GM12878 (cell line): Measurements from ENCODE around the gene EFNA1. TPM values are rescaled to one million over a fixed set of nuclear protein-coding genes. Genes with fewer than 3 reads are reported as not detected.

Source experiments
- ATAC-seq: fragments of 200-7000 bp; cut with Tn5 transposase; 3 replicates; pipeline ENCODE4 v1.9.1; 2020; ENCODE audit warnings: mild to moderate bottlenecking, moderate library complexity
- BruUV-seq: library from RNA; stranded (reverse); fragments of 400-500 nt; replicated peaks from 2 replicates; lab custom pipeline; 2021; lab: Mats Ljungman, UMichigan
- CTCF ChIA-PET: fragments of 300-600 bp; sonication (Branson Sonifier 250); formaldehyde crosslinking; extraction: SDS; loops from one replicate; lab custom pipeline; 2021; ENCODE audit warnings: inconsistent platforms; lab: Yijun Ruan, JAX
- POLR2A ChIA-PET: fragments of 350-600 bp; formaldehyde crosslinking; extraction: SDS; loops from one replicate; lab custom pipeline; 2021; ENCODE audit warnings: inconsistent platforms; lab: Charles Lee
- RAD21 ChIA-PET: fragments of 300-600 bp; sonication (Branson Sonifier 250); formaldehyde crosslinking; loops from one replicate; lab custom pipeline; 2023; ENCODE audit warnings: antibody characterized with exemption; ENCODE audit not compliant: unreplicated experiment; lab: Charles Lee
- SMC1A ChIA-PET: fragments of 300-600 bp; sonication (Branson Sonifier 250); formaldehyde crosslinking; loops from one replicate; lab custom pipeline; 2023; ENCODE audit not compliant: unreplicated experiment, uncharacterized antibody; lab: Charles Lee
- DNase-seq: peaks from one replicate; pipeline ENCODE4 v3.0.0-alpha.2; 2011; ENCODE audit warnings: low read depth, low spot score
- FAIRE-seq: peaks from 3 replicates; lab custom pipeline; 2011; peaks lifted over from hg19 to GRCh38; lab: Jason Lieb, UNC
- H2AFZ ChIP-seq: 2 replicates; pipeline ENCODE4 v1.6.0; 2011; ENCODE audit warnings: low read depth, low read length, control low read depth; ENCODE audit not compliant: control insufficient read depth
- H3K27ac ChIP-seq: 2 replicates; pipeline ENCODE4 v1.5.1; 2011; ENCODE audit warnings: control low read depth; ENCODE audit not compliant: control insufficient read depth, insufficient read depth
- H3K27me3 ChIP-seq, 2 experiments: replicated peaks in 1 of 2; 2 replicates each; pipeline versions ENCODE4 v1.6.0 to v1.6.1; 2011; ENCODE audit warnings: low read length in 1 of 2; ENCODE audit not compliant: control insufficient read depth in 2 of 2, insufficient read depth in 2 of 2
- H3K36me3 ChIP-seq, 2 experiments: 2 replicates each; pipeline ENCODE4 v1.5.1; 2011; ENCODE audit warnings: low read length in 1 of 2; ENCODE audit not compliant: control insufficient read depth in 2 of 2, insufficient read depth in 2 of 2
- H3K4me1 ChIP-seq: 2 replicates; pipeline ENCODE4 v1.6.1; 2011; ENCODE audit warnings: mild to moderate bottlenecking, low read length, moderate library complexity, mixed read lengths; ENCODE audit not compliant: control insufficient read depth, insufficient read depth
- H3K4me2 ChIP-seq: 2 replicates; pipeline ENCODE4 v1.6.0; 2011; ENCODE audit warnings: control low read depth; ENCODE audit not compliant: control insufficient read depth, insufficient read depth
- H3K4me3 ChIP-seq: fragments of 200-600 bp; sonication (generic); 2 replicates; pipeline ENCODE4 v1.5.1; 2016
- H3K79me2 ChIP-seq: 2 replicates; pipeline ENCODE4 v1.6.0; 2011; ENCODE audit warnings: low read length; ENCODE audit not compliant: control insufficient read depth, insufficient read depth
- H3K9ac ChIP-seq: 2 replicates; pipeline ENCODE4 v1.8.0; 2011; ENCODE audit warnings: low read length, control low read depth, mixed read lengths; ENCODE audit not compliant: control insufficient read depth, insufficient read depth
- H3K9me3 ChIP-seq: replicated peaks from 3 replicates; pipeline ENCODE4 v1.5.1; 2011; ENCODE audit warnings: mild to moderate bottlenecking, low read length; ENCODE audit not compliant: control insufficient read depth, insufficient read depth
- H4K20me1 ChIP-seq: 2 replicates; pipeline ENCODE4 v1.6.0; 2011; ENCODE audit not compliant: control insufficient read depth, insufficient read depth
- CHD1 ChIP-seq: IDR thresholded peaks from 2 replicates; pipeline ENCODE4 v1.6.1; 2012; ENCODE audit warnings: low read depth, low read length, improper control_type of control experiment
- HDAC2 ChIP-seq: fragments of 200-600 bp; sonication (generic); IDR thresholded peaks from 2 replicates; pipeline ENCODE4 v1.6.1; 2017
- MEF2A ChIP-seq: IDR thresholded peaks from 2 replicates; pipeline ENCODE4 v1.6.1; 2011; ENCODE audit warnings: low read depth, mild to moderate bottlenecking, low read length, moderate library complexity; ENCODE audit not compliant: insufficient read depth
- MXI1 ChIP-seq: fragments of 150-350 bp; IDR thresholded peaks from 2 replicates; pipeline ENCODE4 v1.6.1; 2011; ENCODE audit warnings: low read depth, mild to moderate bottlenecking, inconsistent platforms, low read length, improper control_type of control experiment
- NR2C2 ChIP-seq: IDR thresholded peaks from 2 replicates; pipeline ENCODE4 v1.6.1; 2011; ENCODE audit warnings: borderline replicate concordance, low read depth; ENCODE audit not compliant: control insufficient read depth, insufficient read length
- POU2F2 ChIP-seq: IDR thresholded peaks from 3 replicates; pipeline ENCODE4 v1.6.1; 2011; ENCODE audit warnings: low read depth, mild to moderate bottlenecking, low read length, borderline replicate concordance
- RFX5 ChIP-seq: IDR thresholded peaks from 2 replicates; pipeline ENCODE4 v1.6.1; 2011; ENCODE audit warnings: low read depth, low read length, improper control_type of control experiment
- SREBF2 ChIP-seq: IDR thresholded peaks from 2 replicates; pipeline ENCODE4 v1.6.1; 2012; ENCODE audit warnings: mild to moderate bottlenecking, low read length
- TBL1XR1 ChIP-seq: IDR thresholded peaks from 2 replicates; pipeline ENCODE4 v1.6.1; 2012; ENCODE audit warnings: low read depth, low read length, improper control_type of control experiment
- WRNIP1 ChIP-seq: IDR thresholded peaks from 2 replicates; pipeline ENCODE4 v1.6.1; 2011; ENCODE audit warnings: low read depth, low read length, improper control_type of control experiment, borderline replicate concordance
- ZNF217 ChIP-seq: fragments of 450-650 bp; IDR thresholded peaks from 2 replicates; pipeline ENCODE4 v1.6.1; 2017; ENCODE audit warnings: antibody characterized with exemption, mild to moderate bottlenecking
- ZNF274 ChIP-seq: IDR thresholded peaks from one replicate; pipeline ENCODE4 v1.8.0; 2011; ENCODE audit not compliant: insufficient read length, insufficient read depth
- WGBS: methylation state at CpG from one replicate; pipeline ENCODE4 v1.1.6; 2016; ENCODE audit warnings: low lambda C conversion rate; ENCODE audit not compliant: insufficient replicate concordance, insufficient coverage; ENCODE audit errors: missing lambda C conversion rate; 5-methylcytosine and 5-hydroxymethylcytosine counted together
- in situ Hi-C: fragments of 300-500 bp; cut with MboI; formaldehyde crosslinking; loops from 9 replicates; pipeline ENCODE4 v1.14.3; 2018; ENCODE audit warnings: mixed read lengths
- intact Hi-C: fragments of 100-400 bp; cut with micrococcal nuclease; formaldehyde crosslinking; loops from one replicate; pipeline ENCODE4 v1.14.2; 2022; ENCODE audit not compliant: unreplicated experiment
- polyA plus RNA-seq, 11 experiments: library from polyadenylated mRNA; depleted of rRNA in 4 of 11; unstranded in 6 of 11; stranded (reverse) in 5 of 11; fragments of >200 nt; fragmentation: Nextera tagmentation in 4 of 11; fragmentation: Illumina TruSeq in 1 of 11; extraction: Ambion mirVana in 4 of 11; extraction: Trizol in 1 of 11; gene quantifications; 1 replicate in 1 of 11; 2 replicates in 10 of 11; pipeline versions ENCODE4 v1.2.1 to v1.2.3, GENCODE V29; 2011 to 2016; ENCODE audit warnings: inconsistent platforms in 2 of 11, missing spikeins in 2 of 11, low read depth in 1 of 11
- total RNA-seq, 4 experiments: library from RNA; depleted of rRNA in 3 of 4; stranded (reverse); fragments of >200 nt in 3 of 4; fragmentation: Illumina TruSeq in 1 of 4; extraction: Trizol in 1 of 4; gene quantifications; 2 replicates each; pipeline versions ENCODE4 v1.2.1 to v1.2.3, GENCODE V29; 2013 to 2021
- TF ChIP-seq, protein P1 (sequence below): fragments of 450-650 bp; IDR thresholded peaks from 2 replicates; pipeline ENCODE4 v1.6.1; 2018; ENCODE audit warnings: borderline replicate concordance, mild to moderate bottlenecking; ENCODE audit not compliant: partially characterized antibody

Gene EFNA1
- total and polyA plus RNA-seq, 10 of the 15 experiments (the other 5 are each of a cell fraction or from before 2014, with no cell fraction given) = 0.13 to 7.5 (median 0.28) TPM; not detected in 5

DNA sequence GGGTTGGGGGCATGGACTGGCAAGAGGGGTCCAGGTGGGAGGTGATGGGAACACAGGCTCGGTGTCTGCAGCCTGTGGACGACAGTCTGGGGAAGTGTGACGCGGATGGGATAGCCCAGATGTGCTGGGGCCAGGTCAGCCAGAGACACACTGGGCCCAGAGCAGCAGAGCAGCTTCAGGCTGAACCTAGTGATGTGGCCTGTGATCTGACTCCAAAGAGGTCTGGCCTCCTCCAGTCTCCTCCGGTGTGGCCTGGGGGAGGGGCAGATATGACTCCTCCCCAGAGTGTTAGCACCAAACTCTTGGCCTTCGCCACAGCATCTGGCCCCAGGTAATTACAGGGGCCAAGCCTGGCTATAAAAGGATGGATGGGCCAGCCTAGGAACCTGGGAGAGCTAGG, 35.5 kb upstream of the EFNA1 start:
- H3K4me3 ChIP-seq = no peak overlapping the region
- H3K36me3 ChIP-seq = no peaks in the 10 kb centered on the region
- in situ Hi-C loops (loop anchor here (5.0 kb wide), 1 partner anchor 75 kb away; no protein-coding TSS in a partner anchor), intact Hi-C loops (no loop called here)
- TF ChIP-seq ZNF274 (no peak), CHD1 (no peak)
- CTCF ChIA-PET = interaction anchor here (0.6 to 6.8 kb wide), 32 partner anchors 8 to 406 kb away, joined by 3 to 284 read pairs (median 5); partner anchors contain the start of genes KRTCAP2 and TRIM46
- H3K79me2 ChIP-seq = no peaks in the 10 kb centered on the region
- H3K9ac ChIP-seq = no peak overlapping the region
- no peaks in the 10 kb centered on the region for H4K20me1 ChIP-seq
- no peak for FAIRE-seq
- H3K4me1 ChIP-seq = peaks cover 3% of the 10 kb centered on the region; the same call in 1 of the 2 replicates
- no peaks in the 10 kb centered on the region for H3K9me3 ChIP-seq
- H2AFZ ChIP-seq = no peak overlapping the region
- 39% methylated on average over 6 of the region's 6 CpGs for WGBS
- BruUV-seq = no TSS peak
- no peak overlapping the region for H3K27ac ChIP-seq
- peaks cover 0 to 2% of the 10 kb centered on the region in 2 experiments; a peak in 1 of 4 replicates for H3K27me3 ChIP-seq
- POLR2A ChIA-PET = interaction anchor here (0.7 to 1.5 kb wide), 4 partner anchors 34 to 151 kb away, joined by 3 to 5 read pairs (median 4); partner anchors contain the start of gene KRTCAP2
- RAD21 ChIA-PET = interaction anchor here (1.1 to 5.1 kb wide), 6 partner anchors 29 to 101 kb away, joined by 3 to 71 read pairs (median 7); partner anchors contain the start of genes EFNA4, KRTCAP2 and SLC50A1
- H3K4me2 ChIP-seq = no peak overlapping the region
- no peak for ATAC-seq
- DNase-seq = no peak
- SMC1A ChIA-PET = interaction anchor here (0.9 to 2.7 kb wide), 13 partner anchors 15 to 187 kb away, joined by 3 to 36 read pairs (median 4); partner anchors contain the start of gene KRTCAP2

- POLR2A ChIA-PET = interaction anchor here (0.8 kb wide), 1 partner anchor 151 kb away, joined by 3 read pairs; no protein-coding TSS in a partner anchor
- Histone ChIP-seq H3K4me3 (no peak overlapping the region), H4K20me1 (no peaks in the 10 kb centered on the region), H3K9me3 (no peaks in the 10 kb centered on the region), H3K36me3 (no peaks in the 10 kb centered on the region), H3K27ac (no peak overlapping the region), H2AFZ (no peak overlapping the region), H3K27me3 (peaks cover 0 to 2% of the 10 kb centered on the region in 2 experiments; a peak in 1 of 4 replicates), H3K79me2 (no peaks in the 10 kb centered on the region), H3K4me1 (peaks cover 3% of the 10 kb centered on the region; the same call in 1 of the 2 replicates), H3K4me2 (no peak overlapping the region), H3K9ac (no peak overlapping the region)
- SMC1A ChIA-PET = interaction anchor here (1.1 to 2.7 kb wide), 4 partner anchors 15 to 80 kb away, joined by 3 to 36 read pairs (median 14); partner anchors contain the start of gene KRTCAP2
- intact Hi-C loops = no loop called here
- in situ Hi-C loops = loop anchor here (5.0 kb wide), 1 partner anchor 75 kb away; no protein-coding TSS in a partner anchor
- DNase-seq (no peak), ATAC-seq (no peak), FAIRE-seq (no peak)
- WGBS = 49% methylated on average over 12 of the region's 12 CpGs
- RAD21 ChIA-PET = interaction anchor here (1.8 to 5.1 kb wide), 3 partner anchors 43 to 80 kb away, joined by 9 to 71 read pairs (median 20); partner anchors contain the start of genes KRTCAP2 and SLC50A1
- BruUV-seq = no TSS peak
- CTCF ChIA-PET = interaction anchor here (1.8 to 6.8 kb wide), 8 partner anchors 17 to 77 kb away, joined by 6 to 284 read pairs (median 8); partner anchors contain the start of genes KRTCAP2 and TRIM46
- TF ChIP-seq MEF2A (no peak), SREBF2 (no peak), POU2F2 (no peak), HDAC2 (no peak), WRNIP1 (no peak), NR2C2 (no peak), ZNF217 (no peak), TBL1XR1 (no peak), RFX5 (no peak), MXI1 (no peak)
- TF ChIP-seq, protein P1, sequence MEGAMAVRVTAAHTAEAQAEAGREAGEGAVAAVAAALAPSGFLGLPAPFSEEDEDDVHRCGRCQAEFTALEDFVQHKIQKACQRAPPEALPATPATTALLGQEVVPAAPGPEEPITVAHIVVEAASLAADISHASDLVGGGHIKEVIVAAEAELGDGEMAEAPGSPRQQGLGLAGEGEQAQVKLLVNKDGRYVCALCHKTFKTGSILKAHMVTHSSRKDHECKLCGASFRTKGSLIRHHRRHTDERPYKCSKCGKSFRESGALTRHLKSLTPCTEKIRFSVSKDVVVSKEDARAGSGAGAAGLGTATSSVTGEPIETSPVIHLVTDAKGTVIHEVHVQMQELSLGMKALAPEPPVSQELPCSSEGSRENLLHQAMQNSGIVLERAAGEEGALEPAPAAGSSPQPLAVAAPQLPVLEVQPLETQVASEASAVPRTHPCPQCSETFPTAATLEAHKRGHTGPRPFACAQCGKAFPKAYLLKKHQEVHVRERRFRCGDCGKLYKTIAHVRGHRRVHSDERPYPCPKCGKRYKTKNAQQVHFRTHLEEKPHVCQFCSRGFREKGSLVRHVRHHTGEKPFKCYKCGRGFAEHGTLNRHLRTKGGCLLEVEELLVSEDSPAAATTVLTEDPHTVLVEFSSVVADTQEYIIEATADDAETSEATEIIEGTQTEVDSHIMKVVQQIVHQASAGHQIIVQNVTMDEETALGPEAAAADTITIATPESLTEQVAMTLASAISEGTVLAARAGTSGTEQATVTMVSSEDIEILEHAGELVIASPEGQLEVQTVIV = no peak
Measured at GRCh38 chr1:155092641-155093040, 35.0 kb upstream of the EFNA1 start.
